Retina (tissue), 1 donor: ENCODE measurements around the gene ACER3.
"Not testable (repeated sequence)": the region's sequence is repeated elsewhere in the genome, so short reads cannot be mapped to it uniquely, and the experiment has no call there.

Source experiments
- DNase-seq: peaks from one replicate; pipeline ENCODE4 v3.0.0-alpha.2; 2016

The ACER3 gene

DNA sequence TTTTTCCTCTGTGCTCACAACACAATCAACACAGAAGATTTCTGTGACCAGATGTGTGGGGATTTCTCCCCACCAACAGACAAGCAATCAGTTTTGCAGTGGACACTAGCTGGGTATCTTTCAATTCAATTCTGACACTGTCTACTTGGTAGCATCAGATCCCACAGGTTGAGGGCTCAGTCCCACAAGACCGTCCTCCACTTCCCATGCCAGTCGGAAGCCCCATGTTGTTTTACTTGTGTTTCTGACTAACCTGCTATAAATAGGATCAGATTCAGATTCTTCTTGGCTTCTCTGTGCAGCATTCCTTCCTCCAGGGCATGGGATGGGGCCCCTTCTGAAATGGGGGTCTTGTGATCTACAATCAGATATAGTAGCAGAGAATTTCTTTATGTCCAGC lies 19.6 kb downstream of the ACER3 start:
- no peak for DNase-seq

DNA sequence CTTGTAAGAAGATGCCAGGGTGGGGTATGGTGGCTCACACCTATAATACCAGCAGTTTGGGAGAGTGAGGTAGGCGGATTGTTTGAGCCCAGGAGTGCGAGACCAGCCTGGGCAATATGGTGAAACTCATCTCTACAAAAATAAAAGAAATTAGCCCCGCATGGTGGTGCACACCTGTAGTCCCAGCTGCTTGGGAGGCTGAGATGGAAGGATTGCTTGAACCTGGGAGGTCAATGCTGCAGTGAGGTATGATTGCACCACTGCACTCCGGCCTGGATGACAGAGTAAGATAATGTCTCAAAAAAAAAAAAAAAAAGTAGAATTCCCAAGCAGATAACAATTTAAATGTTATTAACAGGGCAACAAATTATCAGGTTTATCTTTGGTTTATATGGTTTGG lies 20.2 kb downstream of the ACER3 start:
- DNase-seq = no peak

DNA sequence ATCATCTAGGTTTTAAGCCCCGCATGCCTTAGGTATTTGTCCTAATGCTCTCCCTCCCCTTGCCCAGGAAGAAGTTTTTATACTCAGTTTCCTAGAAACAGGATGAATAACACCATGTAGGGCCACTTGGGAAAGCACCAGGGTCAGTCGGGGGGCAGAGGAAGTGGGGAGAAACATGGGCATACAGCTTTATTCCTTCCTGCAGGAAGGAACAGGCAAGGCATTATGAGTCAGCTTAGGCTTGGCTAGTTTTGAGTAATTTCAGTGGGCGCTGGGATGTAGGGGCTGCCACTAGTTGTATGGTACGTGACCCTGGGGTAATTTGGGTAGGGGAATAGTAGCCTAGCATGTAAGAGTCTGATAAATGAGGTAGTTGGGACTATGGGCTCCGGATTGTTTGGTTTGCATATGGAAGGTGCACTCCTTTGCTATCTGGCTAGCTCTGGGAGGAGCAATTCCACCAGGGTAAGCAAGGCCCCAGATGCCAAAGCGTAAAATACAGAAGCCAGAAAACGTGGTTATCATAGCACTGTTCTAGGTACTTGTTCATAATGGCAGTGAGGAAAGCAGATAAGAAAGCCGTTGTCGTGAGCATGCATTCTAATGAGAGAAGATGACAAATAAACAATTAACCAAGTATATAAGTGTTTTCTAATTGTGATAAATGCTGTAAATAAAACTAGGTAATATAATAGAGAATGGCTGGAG lies 24.8 kb downstream of the ACER3 start:
- no peak for DNase-seq

DNA sequence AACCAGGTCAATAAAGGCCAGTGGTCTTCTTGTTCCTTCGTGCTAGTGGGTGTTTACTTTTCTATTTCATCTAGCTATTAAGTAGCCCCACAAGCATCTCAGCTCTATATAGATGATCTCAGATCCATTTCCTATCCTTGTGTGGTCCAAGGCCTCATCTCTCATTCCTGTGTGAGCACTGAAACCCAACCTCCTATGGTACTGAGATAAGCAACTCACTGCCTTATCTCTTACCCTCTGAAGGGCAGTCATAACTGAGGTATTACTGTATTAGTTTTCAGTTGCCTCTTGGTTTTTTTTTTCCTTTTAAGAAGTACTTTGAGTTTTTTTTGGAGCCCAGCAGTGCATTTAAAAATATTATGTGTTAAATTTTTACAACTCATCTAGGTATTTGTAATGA lies 28.3 kb downstream of the ACER3 start:
- DNase-seq = no peak

DNA sequence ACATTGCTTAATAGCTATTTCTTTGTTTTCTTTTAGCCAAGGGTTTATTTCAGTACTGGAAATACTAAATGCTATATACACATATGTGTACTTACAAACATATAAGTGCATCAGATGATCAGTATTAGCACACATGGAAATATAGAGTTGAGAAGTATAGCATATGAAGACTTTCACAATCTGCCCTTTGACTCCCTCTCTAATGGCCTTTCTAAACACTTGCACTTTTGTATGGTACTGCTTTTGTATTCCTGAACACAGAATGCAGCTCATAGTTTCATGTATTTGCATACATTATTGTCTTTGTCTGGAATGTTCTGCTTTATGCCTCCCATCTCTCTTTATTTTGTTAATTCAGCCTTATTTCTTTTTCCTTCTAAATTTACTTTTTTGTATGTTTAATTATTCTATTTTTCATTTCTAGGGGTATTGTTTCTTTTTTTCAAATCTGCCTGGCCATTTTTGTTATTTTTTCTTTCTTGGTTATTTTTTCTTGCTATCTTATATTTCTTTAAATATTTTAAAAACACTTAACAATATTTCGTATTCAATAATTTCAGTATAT lies 28.8 kb downstream of the ACER3 start:
- DNase-seq = no peak

DNA sequence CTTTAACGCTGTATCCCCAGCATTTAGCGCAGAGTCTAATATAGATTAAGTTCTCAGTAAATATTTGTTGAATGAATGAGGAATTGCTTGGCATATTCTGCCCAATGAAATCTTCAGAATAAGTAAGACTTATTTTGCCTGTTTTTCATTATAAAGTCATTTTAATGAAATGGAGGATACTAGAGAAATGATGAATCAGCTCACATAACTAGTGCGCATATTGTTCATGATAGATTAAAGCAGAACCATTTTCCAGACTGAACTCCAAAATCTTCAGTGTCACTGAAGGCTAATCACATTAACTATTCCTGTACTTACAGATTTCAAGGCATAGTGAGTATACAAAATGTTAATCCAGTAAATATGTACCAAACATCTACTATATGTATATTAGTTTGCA lies 29.6 kb downstream of the ACER3 start:
- no peak for DNase-seq

DNA sequence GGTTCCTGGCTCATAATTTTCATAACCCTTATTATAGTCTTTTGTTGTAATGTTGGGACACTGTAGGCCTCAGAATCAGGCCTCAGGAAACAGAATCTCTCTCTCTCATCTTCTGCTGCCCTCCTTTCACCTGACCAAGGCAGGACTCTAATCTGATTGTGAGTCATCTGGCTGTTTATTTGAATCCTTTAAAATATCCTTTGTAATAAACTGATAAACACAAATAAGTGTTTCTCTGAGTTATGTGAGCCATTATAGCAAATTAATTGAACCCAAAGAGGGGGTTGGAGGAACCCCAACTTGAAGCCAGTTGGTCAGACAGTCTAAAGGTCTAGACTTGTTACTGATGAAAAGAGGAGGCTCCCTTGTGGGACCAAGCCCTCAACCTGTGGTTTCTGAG lies 30.6 kb downstream of the ACER3 start:
- DNase-seq = peak; percentile 11

DNA sequence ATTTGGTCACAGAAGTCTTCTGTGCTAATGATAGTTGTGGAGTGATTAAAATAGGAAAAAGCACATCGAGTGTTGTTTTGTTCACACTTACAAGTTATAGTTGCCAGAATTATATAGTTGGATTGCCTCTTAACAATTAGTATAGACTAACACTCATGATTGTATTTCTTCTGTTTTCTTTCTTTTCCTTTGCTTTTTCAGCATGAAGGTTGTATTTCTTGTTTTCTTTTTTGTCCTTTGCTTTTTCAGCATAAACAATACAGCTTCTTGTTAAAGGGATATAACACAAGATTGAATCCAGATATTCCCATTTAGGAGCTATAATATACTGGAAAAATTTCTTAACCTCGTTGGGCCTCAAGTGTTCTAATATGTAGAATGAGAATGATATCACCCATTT lies 31.1 kb downstream of the ACER3 start:
- no peak for DNase-seq

DNA sequence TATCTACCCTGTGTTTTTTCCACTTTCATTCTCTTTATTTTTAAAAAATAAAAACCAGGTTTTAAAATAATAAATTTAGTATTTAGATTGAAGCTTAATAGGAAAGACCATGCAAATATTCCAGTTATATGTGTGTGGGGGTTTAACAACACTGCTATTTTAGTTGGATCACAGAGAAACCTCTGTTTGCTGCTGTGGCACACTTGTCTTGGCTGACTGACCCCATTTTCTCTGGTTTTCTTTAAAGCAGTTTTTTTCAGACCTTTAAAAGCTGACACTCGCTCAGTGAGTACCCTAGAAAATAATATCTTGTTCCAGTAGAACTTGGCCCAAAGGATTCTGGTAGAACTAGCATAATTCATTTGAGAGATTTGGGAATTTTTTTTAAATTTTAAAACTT lies 31.6 kb downstream of the ACER3 start:
- no peak for DNase-seq

DNA sequence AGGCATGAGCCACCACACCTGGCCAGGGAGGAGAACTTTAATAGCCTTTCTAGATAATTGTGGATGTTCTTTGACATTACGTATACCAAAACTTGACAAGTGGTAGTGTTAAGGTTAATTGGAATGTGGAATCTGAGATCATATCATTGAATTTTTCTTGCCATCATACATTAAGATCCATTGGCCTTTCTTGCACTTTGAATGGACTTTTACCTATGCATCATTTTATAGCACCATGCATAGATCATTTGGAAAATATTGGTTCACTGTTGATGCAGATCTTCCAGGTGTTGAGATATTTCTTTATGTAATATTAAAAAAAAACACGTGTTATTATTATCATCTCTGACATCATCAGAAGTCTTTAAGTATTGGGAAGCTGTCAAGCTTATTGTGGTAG lies 36.5 kb downstream of the ACER3 start:
- no peak for DNase-seq

DNA sequence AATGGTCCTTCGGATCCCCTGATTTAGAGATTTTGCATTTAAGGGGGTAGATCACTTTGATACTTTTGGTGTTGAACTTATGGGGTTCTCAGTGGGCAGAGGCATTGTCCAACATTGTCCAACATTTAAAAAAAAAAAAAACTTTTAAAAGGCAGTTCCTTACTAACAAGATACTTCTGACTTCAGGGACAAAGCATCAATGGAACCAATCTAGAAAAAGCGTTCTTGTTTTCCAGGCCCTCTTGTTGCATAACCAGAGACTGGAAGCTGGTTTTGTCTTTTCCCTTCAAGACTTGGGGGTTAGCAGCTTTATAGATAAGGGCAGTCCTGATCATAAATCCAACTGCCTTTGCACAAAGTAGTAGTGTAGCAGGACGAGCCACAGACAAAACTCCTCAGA lies 40.4 kb downstream of the ACER3 start:
- DNase-seq = no peak

DNA sequence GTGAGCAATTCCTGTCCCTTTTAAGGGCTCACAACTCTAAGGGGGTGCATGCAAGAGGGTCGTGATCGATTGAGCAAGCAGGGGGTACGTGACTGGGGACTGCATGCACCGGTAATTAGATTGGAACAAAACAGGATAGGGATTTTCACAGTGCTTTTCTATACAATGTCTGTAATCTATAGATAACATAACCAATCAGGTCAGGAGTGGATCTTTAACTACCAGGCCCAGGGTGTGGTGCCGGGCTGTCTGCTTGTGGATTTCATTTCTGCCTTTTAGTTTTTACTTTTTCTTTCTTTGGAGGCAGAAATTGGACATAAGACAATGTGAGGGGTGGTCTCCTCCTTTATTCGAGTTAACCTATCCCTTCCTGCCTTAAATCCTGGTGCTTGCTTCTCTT lies 40.9 kb downstream of the ACER3 start:
- DNase-seq = not testable (repeated sequence)

DNA sequence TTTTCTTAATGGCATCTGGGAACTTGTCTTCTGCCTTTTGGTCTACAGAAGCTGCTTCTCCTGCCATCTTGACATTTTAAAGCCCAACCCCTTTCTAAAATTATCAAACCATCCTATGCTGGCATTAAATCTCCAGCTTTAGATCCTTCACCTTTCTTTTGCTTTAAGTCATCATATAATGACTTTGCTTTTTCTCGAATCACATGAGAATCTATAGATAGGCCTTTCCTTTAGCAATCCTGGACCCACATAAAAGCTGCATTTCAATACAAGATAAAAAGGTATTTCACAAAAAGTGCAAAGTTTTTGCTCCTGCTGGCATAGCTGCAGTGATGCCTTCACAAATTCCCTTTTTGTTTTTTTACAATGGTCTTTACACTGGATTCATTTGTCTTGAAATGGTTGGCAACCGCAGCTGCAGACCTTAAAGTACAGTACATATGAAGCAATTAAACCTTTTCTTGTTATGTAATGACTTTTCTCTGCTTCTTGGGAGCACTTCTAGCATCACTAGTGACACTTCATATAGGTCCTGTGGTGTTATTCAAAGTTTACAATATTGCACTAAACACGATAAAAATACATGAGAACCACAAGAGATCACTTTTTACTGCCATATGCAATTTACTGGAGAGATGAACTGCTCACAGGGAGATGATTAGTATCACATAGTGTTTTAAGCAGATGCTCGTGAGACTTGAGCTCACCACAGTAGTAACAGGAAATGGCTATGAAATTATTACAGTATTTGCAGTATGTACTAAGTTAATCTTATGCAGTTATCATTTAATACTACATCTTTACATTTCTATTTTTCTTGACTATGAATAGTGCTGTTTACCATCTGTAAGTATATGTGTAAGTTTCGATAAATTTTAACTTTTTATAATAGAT lies 41.6 kb downstream of the ACER3 start:
- DNase-seq = no peak

DNA sequence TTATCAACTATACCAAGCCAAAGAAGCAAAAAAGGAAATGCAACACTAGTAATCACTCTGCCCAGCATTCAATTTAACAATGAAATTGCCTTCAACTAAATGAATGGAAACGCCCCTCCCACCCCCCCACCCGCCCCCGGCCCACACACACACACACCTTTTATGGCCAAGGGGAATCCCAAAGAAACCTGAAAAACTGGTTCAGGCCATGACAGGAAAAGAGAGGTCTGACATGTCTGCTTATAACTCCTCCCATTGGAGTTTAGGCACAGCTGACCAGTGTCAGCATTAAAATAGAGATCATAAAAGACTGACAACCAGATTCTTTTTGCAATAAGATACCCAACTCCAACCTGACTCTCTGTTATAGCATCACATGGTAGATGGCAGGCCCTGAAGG lies 42.6 kb downstream of the ACER3 start:
- no peak for DNase-seq

DNA sequence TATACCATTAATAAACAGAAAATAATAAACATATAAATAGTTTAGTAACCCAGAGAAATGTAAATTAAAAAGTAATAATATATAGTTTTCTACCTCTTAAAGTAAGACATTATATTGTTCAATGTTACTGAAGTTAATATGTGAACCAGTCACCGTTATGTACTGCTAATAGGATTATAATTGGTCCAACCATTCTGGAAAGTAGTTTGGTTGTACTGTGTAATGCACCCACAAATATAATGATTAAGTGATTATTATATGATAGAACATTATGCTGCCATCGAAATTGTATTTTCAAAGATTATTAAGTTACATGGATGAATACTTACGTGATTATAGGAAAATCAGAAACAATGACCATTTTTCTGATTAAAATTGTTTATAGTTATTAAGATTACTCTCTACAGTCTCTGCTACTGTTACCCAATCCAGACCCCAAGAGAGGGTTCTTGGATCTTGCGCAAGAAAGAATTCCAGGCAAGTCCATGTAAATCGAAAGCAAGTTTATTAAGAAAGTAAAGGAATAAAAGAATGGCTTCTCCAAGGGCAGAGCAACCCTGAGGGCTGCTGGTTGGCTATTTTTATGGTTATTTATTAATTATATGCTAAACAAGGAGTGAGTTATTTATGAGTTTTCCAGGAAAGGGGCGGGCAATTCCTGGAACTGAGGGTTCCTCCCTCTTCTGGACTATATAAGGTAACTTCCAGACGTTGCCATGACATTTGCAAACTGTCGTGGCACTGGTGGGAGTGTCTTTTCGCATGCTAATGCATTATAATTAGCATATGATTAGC lies 50.1 kb downstream of the ACER3 start:
- no peak for DNase-seq

DNA sequence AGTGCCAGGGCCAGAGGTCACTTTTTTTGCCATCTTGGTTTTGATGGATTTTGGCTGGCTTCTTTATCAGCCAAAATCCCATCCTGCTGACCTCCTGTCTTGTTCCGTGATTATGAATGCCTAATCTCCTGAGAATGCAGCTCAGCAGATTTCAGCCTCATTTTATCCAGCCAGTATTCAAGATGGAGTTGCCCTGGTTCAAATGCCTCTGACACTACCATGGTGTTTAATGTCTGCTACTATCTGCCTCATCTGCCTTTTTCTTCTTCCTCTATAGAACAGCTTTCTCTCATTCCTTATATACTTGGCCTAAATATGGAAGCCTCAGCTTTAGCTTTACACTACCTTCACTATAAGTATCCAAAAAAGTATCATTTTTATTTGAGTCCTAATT lies 50.7 kb downstream of the ACER3 start:
- no peak for DNase-seq

DNA sequence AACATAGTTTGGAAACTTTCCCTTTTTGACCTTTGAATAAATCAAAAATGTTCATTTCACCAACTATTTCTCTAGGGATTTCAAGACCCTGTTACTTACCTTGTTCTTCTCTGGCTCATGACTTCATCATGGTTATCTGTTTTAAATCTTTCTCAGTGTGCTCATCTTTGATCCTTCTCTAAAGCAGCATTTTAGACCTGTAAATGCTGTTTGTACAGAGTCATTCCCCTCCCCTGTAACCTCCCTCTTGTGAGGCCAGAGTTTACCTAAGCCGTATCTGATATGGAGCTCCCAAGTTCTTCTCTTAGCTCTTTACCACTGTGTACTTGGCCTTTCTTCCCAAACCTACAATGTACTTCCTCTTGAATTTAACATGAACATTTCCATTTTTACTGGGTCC lies 56.0 kb downstream of the ACER3 start:
- no peak for DNase-seq

DNA sequence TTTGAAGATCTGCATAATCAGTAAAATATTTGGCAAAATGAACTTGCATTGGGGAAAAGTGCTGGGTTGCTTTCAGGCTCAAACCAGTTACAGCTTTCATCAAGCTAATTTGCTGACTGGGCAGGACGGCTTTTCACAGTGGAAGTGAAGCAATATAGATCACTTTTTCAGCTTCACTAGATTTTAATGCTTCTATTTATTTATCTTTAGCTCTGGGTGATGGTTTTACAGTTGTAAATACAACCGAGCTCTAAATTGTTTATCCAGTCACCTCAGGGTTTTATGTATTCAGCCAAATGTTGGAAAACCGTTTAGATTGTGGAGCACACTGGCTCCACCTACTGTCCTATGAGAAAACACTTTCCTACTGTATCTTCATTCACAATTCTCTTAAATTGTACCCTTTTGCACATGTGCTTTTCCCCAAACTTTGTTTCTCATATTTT lies 58.2 kb downstream of the ACER3 start:
- DNase-seq = peak; percentile 43

DNA sequence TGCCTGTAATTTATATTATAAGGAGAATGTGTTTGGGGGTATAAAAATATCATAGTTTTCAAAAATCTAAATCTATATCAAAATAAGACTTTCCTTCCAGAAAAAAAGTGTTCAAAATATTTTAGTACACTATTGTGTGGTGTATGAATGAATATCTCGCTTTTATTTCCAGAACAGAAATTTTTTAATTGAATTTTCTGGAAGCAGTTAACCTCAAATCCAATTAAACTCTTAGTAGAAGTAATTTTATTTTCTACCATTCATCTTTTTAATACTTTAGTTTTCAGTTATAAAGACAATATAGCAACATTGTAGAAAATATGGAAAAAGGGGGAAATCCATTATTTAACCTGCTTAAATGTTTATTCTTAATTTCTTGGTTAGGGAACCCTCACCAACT lies 58.7 kb downstream of the ACER3 start:
- no peak for DNase-seq

DNA sequence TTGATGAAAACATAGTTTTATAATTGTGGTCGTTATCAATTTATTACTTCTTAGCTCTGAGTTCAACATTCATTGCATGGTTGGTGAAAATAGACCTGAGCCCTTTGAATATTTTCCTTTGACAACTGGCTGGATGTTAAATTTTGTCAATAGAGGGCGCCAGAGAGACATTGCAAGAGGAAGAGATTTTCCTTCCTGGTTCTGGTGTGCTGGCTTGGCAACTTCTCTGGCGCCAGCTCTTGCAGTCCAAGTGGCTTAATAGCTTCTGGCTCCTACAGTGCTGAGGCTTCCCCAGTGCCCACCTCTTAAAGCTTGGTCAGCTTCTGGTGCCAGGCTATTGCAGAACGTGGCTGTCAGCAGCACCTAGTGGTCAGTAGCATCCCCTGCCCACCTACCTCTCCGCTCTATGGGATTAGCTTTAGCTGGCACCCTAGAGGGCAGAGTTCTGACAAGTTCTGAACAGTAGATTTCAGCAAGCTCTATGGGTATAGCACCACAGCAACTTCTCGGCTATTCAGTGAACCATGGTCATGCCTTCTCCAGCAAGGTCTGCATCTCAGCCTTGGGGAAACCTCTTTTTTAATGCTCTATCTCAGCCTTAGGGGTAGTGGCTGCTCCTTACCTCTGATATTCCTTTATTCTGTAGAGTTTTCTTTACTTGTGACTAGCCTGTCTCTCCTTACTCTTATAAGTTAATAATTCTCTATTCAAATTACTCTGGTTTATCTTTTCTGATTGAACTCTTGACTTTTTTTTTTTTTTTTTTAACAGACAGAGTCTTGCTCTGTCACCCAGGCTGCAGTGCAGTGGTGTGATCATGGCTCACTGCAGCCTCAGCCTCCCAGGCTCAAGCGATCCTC lies 59.4 kb downstream of the ACER3 start:
- DNase-seq = peak; percentile 75

DNA sequence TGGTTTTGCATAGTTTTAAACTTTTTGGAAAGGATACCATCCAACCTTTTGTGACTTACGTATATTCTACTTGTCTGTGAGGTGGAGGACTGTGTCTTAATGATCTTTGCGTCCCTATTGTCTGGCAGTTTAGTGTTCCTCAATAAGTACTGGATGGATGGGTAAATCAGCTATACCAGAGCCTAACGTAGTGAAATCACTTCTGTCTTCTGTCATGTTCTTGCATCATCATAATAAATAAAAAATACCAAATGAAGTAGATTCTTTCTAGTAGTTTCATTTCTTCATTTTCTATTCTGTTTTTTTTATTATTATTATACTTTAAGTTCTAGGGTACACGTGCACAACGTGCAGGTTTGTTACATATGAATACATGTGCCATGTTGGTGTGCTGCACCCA lies 66.4 kb downstream of the ACER3 start:
- DNase-seq = no peak

DNA sequence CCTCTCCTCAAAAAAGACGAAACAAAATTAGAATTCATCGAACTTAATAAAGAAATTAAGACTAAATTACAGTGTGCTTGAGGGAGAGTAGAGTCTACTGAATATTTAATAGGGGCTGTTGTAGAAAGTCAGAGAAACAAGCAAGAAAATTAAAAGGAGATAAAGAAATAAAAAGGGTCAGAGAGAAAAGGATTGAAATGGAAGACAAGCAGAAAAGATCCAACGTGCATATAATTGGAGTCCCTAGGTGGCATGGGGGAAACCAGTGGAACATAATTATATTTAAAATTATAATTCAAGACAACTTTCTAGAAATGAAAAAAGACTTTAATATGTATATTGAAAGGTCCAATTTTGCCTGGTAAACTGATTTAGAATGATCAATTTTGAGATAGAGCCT lies 74.3 kb downstream of the ACER3 start:
- DNase-seq = no peak
